Activated naive CD4-positive, alpha-beta T cell treated with anti-CD3 and anti-CD28 coated beads, Interleukin-2, amount 50 U/mL, for 72 hours (primary cell): ENCODE results near the gene FAM114A1. TPM values are rescaled to one million over a fixed set of nuclear protein-coding genes. Genes with fewer than 3 reads are reported as not detected.
A peak's percentile ranks its signal among the peaks of the same experiment; 100 is the strongest.
"Not testable (repeated sequence)": the region's sequence is repeated elsewhere in the genome, so short reads cannot be mapped to it uniquely, and the experiment has no call there.

ENCODE experiments used
- ATAC-seq, 2 donors: fragments of 150-1000 bp; cut with Tn5 transposase; 2 replicates each; pipeline ENCODE4 v1.10.0; 2021; ENCODE audit warnings: mild to moderate bottlenecking in 2 of 2, moderate library complexity in 2 of 2
- DNase-seq, 2 donors: peaks; one replicate each; pipeline ENCODE4 v3.0.0; 2021 to 2022; ENCODE audit warnings: low spot score in 2 of 2
- H3K27ac Mint-ChIP-seq, 2 donors: one replicate each; pipeline ENCODE4 v1.8.0; 2022; ENCODE audit warnings: mild to moderate bottlenecking in 2 of 2, mixed read lengths in 2 of 2
- H3K36me3 Mint-ChIP-seq, 2 donors: one replicate each; pipeline ENCODE4 v1.8.0; 2022; ENCODE audit warnings: mixed read lengths in 2 of 2
- H3K9me3 Mint-ChIP-seq, 2 donors: one replicate each; pipeline ENCODE4 v1.8.0; 2022; ENCODE audit warnings: mixed read lengths in 2 of 2
- total RNA-seq, 2 donors: library from RNA; stranded (reverse); gene quantifications; one replicate each; pipeline ENCODE4 v1.2.3, GENCODE V29; 2022

Gene FAM114A1
- total RNA-seq, 2 donors from 2014 or later = 0.41 to 1.4 TPM

DNA sequence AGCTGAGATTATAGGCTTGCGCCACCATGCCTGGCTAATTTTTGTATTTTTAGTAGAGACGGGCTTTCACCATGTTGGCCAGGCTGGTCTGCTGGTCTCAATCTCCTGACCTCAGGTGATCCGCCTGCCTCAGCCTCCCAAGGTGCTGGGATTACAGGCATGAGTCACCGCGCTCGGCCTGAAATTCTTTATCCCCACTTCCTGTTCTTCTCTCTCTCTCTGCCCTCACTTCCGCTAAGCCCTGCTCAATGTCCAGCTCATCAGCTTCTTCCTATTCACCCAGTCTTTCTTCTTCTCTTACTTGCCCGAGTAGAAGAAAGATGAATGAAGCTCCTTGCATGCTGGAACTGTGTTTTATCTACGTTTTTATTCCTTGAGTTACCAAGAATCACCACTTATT lies 120.7 kb downstream of the FAM114A1 start:
- not testable (repeated sequence) for ATAC-seq, DNase-seq, H3K9me3 Mint-ChIP-seq
- H3K36me3 Mint-ChIP-seq = peaks cover 6 to 31% of the 10 kb centered on the region in 2 donors
- peak overlapping the region in 1 of 2 donors; percentile 22 for H3K27ac Mint-ChIP-seq

GRCh38 chr4:38989487-38989886 lies 121.9 kb downstream of the FAM114A1 start:
- H3K27ac Mint-ChIP-seq = no peak overlapping the region
- peaks cover 0 to 3% of the 10 kb centered on the region in 2 donors for H3K9me3 Mint-ChIP-seq
- peaks cover 6 to 30% of the 10 kb centered on the region in 2 donors for H3K36me3 Mint-ChIP-seq
- DNase-seq (no peak), ATAC-seq (peak in 1 of 2 donors; percentile 53)

GRCh38 chr4:38990241-38990640 lies 122.6 kb downstream of the FAM114A1 start:
- DNase-seq (no peak), ATAC-seq (no peak)
- Mint-ChIP-seq H3K36me3 (peaks cover 6 to 36% of the 10 kb centered on the region in 2 donors), H3K27ac (no peak overlapping the region), H3K9me3 (peaks cover 0 to 3% of the 10 kb centered on the region in 2 donors)

GRCh38 chr4:38993683-38994082 lies 126.1 kb downstream of the FAM114A1 start:
- DNase-seq = no peak
- no peak overlapping the region for H3K27ac Mint-ChIP-seq
- no peaks in the 10 kb centered on the region for H3K9me3 Mint-ChIP-seq
- peaks cover 0 to 36% of the 10 kb centered on the region in 2 donors for H3K36me3 Mint-ChIP-seq
- ATAC-seq = no peak

GRCh38 chr4:38994135-38994534 lies 126.5 kb downstream of the FAM114A1 start:
- no peak for ATAC-seq
- no peak for DNase-seq
- Mint-ChIP-seq H3K9me3 (no peaks in the 10 kb centered on the region), H3K36me3 (peaks cover 0 to 33% of the 10 kb centered on the region in 2 donors), H3K27ac (no peak overlapping the region)

Other genes with a start within 250 kb of the FAM114A1 start
- 10 to 100 TPM in 1 of 2 donors, 1 to 10 TPM in 1; 6.9 to 10.1 TPM for gene KLF3, start 203.6 kb upstream of the FAM114A1 start, total RNA-seq
- under 1 TPM in 1 of 2 donors, not detected in 1; 0.27 TPM for gene TLR10, start 84.8 kb upstream of the FAM114A1 start, total RNA-seq
- 1 to 10 TPM; 1.1 to 3.2 TPM for gene TLR1, start 63.0 kb upstream of the FAM114A1 start, total RNA-seq
- gene TLR6, start 11.0 kb upstream of the FAM114A1 start, total RNA-seq = 1 to 10 TPM; 3.7 to 5.1 TPM
- gene TMEM156, start 164.6 kb downstream of the FAM114A1 start, total RNA-seq = 10 to 100 TPM; 13.8 to 24.0 TPM
- 10 to 100 TPM in 1 of 2 donors, 1 to 10 TPM in 1; 5.0 to 29.4 TPM for gene KLHL5, start 194.4 kb downstream of the FAM114A1 start, total RNA-seq